Fibroblast of skin of scalp (primary cell): ENCODE measurements around the gene GNAI1.

Experiments
- DNase-seq: peaks from one replicate; pipeline ENCODE4 v3.0.0-alpha.2; 2013

The GNAI1 gene

DNA sequence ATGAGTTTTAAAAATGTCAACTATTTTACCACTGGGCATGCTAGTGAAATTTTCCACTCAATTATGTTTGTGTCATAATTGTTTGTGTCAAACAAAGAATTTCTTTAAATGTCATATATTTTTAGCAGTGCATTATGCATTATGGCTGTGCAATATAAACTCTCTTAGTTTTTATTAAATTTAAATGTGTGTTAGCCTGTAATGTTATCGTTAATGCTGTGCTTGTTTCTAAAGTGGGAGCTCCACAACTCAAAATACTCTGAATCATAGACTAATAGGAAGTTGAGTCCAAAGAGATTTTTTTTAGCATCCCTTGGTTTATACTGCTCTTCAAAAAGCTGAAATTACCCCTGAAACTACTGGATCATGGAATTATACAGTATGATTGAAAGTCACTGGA is 26.8 kb downstream of the GNAI1 start:
- no peak for DNase-seq

DNA sequence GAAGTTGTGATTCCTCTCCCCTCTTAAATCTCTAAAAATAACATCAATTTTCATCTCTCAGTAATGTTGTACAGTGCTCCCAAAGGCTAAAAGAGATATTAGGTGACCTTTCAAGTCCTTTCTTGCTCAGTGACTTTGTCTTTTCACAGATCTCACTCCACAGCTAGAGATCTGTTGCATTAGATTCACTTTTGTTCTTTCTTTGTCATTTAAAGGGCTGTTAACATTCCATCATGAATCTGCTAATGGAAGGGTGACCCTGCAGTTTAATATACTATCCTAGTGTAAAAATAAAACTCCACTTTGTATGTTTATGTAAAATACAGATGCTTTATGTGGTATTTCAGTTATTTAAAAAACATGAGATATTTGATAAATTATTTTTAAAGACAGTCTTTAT is 30.5 kb downstream of the GNAI1 start:
- no peak for DNase-seq

DNA sequence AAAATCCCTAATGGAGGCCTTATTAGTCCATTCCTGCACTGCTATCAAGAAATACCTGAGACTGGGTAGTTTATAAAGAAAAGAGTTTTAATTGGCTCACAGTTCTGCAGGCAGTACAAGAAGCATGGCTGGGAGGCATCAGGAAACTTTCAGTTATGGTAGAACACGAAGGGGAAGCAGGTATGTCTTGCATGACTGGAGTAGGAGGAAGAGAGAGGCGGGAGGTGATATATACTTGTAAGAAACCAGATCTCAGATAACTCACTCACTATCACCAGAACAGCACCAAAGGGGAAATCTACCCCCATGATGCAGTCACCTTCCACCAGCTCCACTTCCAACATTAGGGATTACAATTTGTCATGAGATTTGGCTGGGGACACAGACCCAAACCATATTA is 35.8 kb downstream of the GNAI1 start:
- no peak for DNase-seq

DNA sequence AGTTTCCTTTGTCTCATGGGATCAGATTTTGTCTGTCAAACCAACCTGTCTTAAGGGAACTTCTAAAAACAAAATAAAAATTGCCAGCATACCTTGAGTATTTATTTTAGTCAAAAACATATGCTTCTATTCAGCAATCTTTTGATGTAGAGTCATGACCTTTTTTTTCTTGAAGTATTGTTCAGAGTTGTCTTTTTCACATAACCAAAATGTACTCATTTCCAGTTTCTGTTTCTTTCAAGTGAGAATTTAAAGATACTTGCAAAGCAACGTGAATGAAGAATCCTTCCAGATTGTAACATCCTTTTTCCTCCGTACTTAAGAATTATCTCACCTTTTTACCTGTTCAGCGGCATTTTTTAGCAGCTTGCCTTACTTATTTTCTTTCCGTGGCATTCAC is 37.8 kb downstream of the GNAI1 start:
- DNase-seq = no peak

DNA sequence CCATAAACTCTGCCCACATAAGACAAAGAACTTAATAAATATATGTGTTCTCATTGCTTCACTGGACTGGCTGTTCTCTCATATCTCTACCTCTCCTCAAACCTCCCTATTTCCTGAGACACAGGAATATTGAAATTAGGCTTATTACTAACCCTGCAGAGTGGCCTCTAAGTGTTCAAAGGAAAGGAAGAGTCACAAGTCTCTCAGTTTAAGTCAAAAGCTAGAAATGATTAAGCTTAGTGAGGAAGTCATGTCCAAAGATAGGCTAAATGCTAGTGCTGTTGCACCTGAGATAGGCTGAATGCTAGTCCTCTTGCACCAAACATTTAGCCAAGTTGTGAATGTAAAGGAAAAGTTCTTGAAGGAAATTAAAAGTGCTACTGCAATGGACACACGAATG is 41.1 kb downstream of the GNAI1 start:
- DNase-seq = no peak

DNA sequence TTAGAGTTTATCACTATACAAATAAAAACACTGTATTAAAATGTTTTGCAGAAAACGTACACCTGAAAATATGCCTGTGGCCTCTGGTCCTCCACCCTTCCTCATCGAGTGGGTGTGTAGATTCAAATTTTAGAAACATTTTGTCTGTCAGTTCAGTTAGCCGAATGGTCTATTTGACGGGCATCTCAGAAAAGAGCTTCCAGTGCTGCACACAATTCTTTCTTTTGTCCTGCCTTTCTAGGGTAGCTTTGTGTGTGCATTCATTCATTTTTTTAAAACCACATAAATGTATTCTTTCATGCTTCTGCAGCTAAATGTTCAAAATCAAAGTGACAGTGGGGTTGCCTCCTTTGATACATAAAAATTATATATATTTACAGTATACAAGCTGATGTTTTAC is 46.8 kb downstream of the GNAI1 start:
- no peak for DNase-seq

DNA sequence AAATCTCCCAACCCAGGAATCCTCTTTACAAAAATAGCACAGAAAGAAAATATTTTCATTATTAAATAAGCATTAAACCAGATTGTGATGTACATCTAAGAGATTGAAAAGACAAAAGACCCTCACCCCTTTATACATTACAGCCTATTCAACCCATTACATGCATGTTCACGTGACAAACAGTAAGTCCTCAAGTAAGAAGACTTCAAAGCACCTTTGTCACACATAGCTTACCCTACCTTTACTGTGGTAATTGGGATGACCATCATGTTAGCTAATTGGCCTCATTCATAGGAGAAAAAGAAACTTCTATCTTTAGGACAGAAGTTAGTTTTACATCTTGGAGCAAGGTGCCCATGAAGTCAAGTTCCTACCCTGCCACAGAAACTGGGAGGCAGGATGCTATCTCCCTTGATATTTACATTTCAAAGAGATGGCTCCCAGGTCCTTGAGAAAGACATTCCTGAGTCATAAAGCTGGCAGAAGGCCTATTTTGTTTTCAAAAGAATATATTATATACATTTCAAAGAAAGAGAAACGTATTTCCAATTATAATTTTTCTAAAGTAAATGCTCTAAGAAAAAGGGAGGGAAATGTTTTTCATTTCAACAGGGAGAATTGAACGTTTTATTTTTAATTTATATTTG is 48.1 kb downstream of the GNAI1 start:
- no peak for DNase-seq

DNA sequence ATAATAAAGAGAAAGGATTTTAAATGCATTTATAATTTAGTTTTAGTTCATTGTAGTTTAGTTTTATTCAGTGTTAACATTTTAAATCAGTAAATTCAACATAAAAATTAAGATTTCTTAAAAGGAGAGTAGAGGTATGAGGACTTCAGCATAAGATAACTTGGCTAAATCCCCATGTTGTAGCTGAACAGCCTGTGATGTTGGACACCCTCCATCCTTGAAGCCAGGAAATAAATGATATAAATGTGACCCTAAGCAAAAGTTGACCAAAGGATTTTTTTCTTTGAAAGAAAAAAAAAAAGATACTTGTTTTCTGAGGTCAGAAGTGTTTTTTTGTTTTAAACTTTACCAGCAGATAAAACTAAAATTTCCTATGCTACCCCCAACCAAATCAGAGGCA is 48.7 kb downstream of the GNAI1 start:
- no peak for DNase-seq

DNA sequence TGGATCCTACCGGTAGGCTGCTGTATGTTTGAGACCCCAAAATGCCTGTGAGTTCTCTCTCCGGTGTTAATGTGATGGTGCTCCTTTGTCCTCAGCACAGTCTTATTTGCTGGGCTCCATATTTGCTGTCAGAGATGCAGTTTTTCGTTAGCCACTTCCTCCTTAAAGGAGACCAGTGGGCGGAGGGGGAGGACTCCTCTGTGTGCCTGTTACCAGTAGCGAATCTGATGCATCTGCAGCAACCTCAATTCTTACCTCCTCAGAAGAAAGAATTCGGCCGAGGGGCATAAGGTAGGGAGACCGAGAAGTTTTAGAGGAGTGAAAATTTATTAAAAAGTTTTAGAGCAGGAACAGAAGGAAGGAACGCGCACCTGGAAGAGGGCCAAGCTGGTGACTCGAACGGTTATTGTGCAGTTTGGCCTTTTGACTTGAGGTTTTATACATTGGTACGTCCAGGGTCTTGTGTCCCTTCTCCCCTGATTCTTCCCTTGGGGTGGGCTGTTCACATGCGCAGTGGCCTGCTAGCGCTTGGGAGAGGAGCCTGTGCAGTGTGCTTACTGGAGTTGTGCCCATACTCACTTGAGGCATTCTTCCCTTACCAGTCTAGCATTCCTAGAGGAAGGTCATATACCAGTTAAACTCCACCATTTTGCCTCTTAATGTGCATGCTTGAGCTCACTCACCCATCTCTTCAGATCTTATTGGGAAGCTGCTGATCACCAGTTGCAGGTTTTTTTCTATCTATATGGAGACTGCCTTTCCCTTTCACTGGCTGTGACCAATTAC is 49.5 kb downstream of the GNAI1 start:
- no peak for DNase-seq

DNA sequence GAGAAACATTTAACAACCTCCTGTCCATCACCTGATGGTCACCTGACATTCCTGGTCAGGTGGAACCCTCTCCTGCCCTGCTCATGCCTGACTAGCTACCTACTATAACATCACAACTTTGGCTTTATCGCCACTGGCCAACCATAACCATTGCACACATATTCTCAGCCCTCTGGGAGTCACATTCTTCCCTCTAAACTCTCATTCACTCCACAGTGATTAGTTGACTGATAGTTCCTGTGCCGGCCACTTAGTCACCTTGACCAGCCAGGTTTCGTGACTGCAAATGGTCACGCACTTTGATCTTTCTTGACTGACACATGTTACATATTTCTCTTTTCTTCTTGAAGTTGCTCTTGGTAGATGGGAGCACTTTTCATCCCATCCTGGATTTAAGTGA is 50.1 kb downstream of the GNAI1 start:
- DNase-seq = no peak

DNA sequence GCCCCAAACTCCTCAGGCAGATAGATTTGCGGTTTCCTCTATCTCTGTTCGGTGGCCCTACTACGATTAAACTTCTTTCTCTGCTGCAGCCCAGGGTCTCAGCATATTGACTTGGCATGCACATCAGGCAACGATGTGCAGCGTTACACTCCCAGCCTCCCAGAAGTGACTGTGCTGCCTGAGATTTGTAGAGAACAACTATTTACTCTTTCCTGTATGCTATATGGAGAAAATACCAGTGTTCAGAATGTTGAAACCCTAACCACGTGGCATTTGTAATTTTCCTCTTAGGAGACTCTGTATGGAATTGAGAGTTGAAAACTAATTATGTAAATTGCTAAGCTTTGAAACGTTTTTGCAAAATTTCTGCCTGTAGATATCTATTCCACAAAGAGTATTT is 50.9 kb downstream of the GNAI1 start:
- DNase-seq = no peak

DNA sequence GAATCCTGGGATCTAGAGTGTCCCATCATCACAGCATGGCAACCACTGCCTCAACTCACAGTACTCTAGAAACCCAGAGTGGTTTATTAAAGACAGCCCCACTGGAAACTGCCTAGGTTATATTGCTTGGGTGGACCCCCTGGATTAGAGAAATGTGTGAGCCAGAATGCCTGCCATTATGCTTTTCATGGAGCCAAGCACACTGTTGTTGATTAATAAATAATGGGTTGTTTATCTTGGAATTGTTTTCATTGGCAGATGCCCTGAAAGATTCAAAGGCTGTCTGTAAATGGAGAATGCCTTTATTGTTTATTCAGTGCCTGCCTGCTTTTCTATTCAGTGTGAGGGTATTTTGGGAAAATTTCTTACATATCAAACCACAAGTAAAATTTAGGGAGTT is 52.1 kb downstream of the GNAI1 start:
- no peak for DNase-seq

DNA sequence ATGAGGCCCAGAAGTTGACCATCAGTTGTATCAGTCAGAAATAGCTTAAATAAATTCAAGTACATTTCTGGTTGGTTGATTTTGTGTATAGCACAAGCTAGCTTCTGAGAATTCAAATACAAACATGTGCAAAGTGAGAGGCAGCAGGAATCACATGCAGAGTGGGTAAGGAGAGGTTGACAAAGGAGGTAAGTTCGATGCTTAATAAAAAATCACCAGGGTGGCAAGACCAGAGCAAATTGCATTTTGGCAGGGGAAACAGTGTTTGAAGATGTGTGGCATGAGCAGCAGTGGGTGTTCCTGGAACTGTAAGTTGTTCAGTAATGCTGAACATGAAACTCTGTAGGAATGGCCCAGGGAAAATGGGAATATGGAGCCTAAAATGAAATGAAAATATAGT is 52.6 kb downstream of the GNAI1 start:
- DNase-seq = no peak

DNA sequence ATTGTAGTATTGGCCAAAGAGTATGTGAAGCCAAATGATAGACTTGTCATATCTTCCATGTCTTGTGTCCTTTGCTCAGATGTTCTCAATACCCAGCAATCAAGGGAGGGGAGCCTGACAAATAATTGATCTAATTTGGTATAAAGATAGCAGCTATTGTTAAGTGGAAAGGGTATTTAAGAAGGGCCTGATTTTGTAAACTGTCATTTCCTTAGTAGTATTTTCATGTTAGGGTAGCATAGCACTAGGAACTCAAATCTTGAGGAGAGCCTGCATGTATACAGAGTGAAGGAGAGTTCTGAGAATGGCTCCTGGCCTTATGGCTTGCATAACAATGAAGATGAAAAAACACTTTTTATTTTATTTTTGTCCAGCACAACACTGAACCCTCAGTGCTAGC is 53.1 kb downstream of the GNAI1 start:
- DNase-seq = no peak

DNA sequence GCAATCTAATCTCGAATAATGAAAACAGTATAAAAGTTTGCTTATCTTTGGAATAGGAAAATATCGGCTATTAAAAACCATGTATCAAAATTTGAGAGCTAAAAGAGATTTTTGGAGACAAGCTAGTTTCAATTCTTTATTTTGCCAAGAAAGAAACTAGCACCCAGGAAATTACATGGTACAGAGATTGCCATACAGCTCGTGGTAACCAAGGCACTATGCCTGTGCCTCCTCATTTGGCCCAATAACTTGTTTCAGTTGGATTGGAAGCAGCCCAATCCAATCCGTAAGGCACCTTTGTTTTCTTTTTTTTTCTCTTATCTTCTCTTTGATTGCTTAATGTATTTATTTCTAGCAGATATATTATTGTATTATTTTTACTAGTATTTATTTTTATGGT is 55.0 kb downstream of the GNAI1 start:
- DNase-seq = no peak

DNA sequence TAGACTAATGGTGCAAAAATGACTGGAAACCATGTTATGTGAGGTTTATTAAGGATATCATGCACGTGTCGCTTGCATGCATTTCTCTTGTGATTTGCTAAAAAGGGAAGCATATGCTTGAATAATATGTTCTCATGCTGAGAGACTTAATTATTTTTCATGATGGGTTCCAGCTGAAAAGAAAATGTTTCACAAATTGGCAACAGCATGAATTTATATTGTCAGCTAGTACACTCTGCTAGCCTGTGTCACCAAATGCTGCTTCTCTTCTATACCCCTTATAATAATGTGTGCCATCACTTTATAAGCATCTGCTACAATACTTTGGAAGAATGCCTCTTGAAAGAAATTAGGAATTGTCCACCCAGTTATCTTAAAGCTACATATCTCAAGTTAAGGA is 63.0 kb downstream of the GNAI1 start:
- DNase-seq = no peak

DNA sequence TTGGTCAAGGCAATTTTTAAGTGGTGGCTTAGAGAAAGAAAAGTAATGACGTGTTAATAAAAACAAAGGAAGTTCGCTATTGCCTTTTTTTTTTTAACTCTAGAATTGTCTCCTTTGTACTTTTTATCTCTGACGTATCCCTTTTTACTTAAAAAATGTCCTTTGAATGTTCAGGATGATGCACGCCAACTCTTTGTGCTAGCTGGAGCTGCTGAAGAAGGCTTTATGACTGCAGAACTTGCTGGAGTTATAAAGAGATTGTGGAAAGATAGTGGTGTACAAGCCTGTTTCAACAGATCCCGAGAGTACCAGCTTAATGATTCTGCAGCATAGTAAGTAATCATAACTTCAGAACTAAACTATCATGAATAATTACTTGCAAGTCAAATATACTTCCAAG is 64.4 kb downstream of the GNAI1 start:
- DNase-seq = no peak

DNA sequence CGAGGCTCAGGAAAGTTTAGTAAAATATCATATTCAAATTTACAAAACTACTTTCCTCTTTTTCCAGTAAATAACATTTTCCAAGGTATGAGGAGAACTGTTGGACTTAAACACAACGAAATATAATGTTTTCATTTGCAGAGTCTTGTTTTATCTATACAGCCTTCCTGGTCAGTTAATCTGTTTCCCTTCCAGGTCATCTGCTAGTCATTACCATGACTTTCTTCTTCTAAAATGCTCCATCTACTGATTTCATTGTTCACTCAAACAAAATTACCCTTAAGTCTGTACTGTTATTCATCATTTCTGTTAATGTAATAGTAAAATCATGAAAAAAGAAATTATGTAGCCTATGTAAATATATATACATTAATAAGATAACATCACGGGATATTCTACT is 69.8 kb downstream of the GNAI1 start:
- no peak for DNase-seq

DNA sequence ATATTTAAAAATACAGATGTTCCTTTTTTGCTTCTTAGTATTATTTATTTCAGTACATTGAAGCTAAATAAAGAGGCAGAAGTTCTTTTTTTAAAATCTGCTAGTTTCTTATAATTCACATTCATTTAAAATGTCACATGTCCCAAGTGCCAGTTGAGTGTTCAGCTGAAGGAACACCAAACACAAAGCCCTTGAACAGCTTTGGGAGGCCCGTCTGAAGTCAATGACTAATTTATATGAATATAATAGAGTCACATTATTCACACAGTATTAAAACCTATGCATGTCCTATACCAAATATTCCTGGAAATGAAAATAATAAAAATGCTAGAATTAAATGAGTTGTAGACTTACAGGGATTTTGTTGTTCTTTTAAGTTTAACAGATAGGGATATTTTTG is 70.3 kb downstream of the GNAI1 start:
- no peak for DNase-seq

DNA sequence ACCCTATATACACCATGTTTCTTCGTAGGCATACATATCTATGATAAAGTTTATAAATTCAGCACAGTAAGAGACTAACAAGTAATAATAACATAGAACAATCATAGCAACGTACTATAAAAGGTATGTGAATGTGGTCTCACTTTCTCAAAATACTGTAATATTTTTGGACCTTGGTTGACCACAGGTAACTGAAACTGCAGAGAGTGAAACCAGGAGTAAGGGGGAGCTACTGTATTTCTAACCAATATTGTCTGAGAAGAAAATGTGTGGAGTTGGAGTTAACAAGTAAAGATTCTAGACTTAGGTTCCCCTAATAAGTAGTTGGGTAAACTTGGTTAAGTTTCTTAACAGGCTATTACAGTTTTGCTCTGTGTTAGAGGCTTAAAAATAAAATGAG is 72.1 kb downstream of the GNAI1 start:
- DNase-seq = no peak

DNA sequence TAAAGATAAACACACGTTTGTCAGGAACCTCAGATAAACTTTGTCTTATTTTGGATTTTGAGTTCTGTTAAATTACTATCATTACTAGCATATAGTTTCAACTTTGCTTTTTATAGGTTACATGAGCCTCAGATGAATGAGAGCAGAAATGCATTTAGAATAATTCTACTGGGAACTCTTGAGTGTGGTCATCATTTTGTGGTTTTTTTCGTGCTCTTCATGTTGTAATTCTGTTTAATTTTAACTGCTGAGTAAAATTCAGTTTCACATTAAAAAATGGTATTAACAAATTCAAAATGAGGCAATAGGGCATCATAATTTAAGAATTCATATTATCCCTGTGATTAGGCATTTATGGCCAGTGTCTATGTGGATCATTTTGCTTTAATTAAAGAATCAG is 72.9 kb downstream of the GNAI1 start:
- DNase-seq = no peak

DNA sequence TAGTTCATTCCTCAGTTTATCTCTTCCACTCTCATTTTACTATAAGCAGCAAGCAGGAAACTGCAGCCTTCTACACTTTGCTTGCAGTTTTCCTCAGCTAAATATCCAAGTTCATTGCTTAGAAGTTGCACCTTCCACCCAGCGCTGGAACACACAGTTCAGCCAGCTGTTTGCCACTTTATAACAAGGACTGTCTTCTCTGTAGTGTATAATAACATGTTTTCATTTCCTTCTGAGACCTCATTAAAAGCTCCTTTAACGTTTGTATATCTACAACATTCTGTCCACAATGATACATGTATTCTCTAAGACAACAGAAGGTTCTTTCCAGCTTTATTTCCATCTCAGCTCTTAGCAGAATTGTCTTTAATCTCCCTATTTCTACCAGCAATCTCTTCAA is 74.1 kb downstream of the GNAI1 start:
- no peak for DNase-seq

DNA sequence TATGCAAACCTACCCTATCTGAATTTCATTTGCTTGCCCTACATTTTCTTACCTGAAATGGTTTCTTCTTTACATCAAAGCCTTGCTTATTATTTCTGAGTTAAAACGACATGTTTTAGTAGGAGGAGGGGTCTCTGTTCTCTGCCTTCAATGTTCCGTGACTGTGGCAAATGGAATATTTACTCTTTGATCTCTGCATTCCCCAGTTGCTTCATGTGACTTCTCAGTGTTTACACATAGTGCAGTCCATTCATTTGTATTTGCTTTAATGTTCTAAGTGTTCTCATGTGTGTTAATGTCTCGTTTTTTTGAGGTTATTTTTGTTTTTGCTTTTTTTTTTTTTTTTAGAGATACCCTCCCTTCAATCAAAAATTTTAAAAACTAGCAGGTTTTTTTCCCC is 75.8 kb downstream of the GNAI1 start:
- no peak for DNase-seq

DNA sequence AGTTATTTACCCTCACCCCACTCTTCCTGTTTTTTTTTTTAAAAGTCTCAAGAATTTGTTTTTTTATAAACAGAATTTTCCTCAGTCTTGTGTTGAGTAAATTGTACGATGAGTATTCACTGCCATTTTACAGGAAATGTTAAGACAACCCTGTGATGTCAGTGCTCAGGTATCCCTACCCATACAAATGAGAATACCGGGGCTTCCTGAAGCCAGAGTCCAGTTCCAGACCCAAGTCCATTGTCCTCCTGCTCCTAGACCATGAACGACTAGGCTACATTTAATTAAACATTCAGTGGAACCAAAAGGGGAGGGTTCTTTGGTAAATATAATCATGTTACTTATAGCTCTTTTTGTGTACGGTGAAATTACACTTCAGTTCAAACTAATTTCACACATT is 79.2 kb downstream of the GNAI1 start:
- DNase-seq = no peak

DNA sequence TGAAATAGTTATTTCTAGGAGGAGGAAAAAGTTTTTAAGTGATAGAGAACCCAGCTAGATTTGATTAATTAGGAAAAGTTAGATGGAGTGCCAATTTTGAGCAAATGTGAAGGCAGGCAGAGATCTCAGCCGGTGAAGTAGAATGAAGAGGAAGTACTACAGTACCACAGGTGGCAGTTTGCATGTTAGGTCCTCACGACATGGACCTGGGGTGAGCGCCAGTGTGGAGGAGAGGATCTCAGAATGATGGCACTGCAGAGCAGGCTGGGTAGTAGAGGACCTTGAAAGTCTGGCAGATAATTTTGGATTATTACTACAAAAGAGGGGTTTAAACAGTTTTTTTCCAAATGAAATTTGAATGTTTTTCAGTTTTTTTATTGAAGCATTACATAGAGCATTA is 81.1 kb downstream of the GNAI1 start:
- no peak for DNase-seq
